Measurements from ENCODE around the gene ZNF438.

ZNF438 gene

DNA sequence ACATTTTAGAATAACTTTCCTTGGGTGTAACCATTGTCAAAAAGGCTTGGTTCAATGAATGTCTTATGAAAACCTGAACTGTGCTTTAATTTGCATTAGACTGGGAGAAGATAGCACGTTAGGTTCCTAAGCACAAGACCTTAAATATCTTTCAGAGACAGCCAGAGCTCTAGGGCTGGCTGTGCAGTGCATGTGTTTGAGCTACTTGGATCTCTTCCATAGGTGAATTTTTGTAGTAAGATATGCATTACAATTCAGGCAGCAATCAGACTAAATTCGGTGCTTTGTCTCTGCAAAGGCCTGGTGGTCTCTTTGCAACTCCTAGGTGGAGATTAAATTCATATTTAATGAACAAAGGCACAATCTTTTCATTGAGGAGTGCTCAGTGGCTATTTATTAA lies 192.0 kb downstream of the ZNF438 start:
- no peak for DNase-seq
- no peaks in the 10 kb centered on the region for H3K36me3 ChIP-seq
- no peaks in the 10 kb centered on the region for H3K9me3 ChIP-seq
- no peak overlapping the region for H3K4me3 ChIP-seq (ENCODE audit: low read depth, low read length)
- peaks cover 6% of the 10 kb centered on the region for H3K4me1 ChIP-seq
- TF ChIP-seq, protein P1, sequence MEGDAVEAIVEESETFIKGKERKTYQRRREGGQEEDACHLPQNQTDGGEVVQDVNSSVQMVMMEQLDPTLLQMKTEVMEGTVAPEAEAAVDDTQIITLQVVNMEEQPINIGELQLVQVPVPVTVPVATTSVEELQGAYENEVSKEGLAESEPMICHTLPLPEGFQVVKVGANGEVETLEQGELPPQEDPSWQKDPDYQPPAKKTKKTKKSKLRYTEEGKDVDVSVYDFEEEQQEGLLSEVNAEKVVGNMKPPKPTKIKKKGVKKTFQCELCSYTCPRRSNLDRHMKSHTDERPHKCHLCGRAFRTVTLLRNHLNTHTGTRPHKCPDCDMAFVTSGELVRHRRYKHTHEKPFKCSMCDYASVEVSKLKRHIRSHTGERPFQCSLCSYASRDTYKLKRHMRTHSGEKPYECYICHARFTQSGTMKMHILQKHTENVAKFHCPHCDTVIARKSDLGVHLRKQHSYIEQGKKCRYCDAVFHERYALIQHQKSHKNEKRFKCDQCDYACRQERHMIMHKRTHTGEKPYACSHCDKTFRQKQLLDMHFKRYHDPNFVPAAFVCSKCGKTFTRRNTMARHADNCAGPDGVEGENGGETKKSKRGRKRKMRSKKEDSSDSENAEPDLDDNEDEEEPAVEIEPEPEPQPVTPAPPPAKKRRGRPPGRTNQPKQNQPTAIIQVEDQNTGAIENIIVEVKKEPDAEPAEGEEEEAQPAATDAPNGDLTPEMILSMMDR (IDR thresholded peaks at IDR 0.05; ENCODE audit: low read depth, low read length) = no peak
- H3K27me3 ChIP-seq = no peaks in the 10 kb centered on the region

DNA sequence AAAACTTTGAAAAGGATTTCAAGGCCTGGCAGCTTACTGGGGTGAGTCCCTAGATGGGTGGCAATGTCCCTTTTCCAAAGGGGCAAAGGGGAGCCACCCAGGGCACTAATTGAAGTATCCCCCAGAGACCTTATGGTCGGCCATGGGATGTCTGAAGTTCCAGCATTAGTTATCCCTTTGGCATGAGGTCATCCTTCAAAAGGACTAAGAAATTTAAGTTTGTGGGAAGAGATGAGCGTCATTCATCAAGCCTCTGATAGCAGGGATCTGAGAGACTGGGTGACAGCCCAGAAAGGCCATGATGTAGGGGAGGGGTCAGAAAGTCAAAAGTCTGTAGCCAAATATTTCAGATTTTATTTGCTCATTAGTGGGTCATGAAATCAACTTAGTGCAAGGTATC lies 195.3 kb downstream of the ZNF438 start:
- peaks cover 14% of the 10 kb centered on the region for H3K4me1 ChIP-seq
- no peaks in the 10 kb centered on the region for H3K36me3 ChIP-seq
- no peak for DNase-seq
- no peaks in the 10 kb centered on the region for H3K27me3 ChIP-seq
- H3K4me3 ChIP-seq (ENCODE audit: low read depth, low read length) = no peak overlapping the region
- TF ChIP-seq, protein P1 (IDR thresholded peaks at IDR 0.05; ENCODE audit: low read depth, low read length) = no peak
- H3K9me3 ChIP-seq = no peaks in the 10 kb centered on the region

- H3K4me1 ChIP-seq = peaks cover 14% of the 10 kb centered on the region
- no peak for DNase-seq
- H3K27me3 ChIP-seq = no peaks in the 10 kb centered on the region
- no peaks in the 10 kb centered on the region for H3K36me3 ChIP-seq
- TF ChIP-seq, protein P1 (IDR thresholded peaks at IDR 0.05; ENCODE audit: low read depth, low read length) = no peak
- no peak overlapping the region for H3K4me3 ChIP-seq (ENCODE audit: low read depth, low read length)
- no peaks in the 10 kb centered on the region for H3K9me3 ChIP-seq
These were observed 196.5 kb downstream of the ZNF438 start for GRCh38 chr10:30835146-30835545.

- peaks cover 14% of the 10 kb centered on the region for H3K4me1 ChIP-seq
- H3K9me3 ChIP-seq = no peaks in the 10 kb centered on the region
- H3K36me3 ChIP-seq = no peaks in the 10 kb centered on the region
- H3K4me3 ChIP-seq (ENCODE audit: low read depth, low read length) = no peak overlapping the region
- TF ChIP-seq, protein P1 (IDR thresholded peaks at IDR 0.05; ENCODE audit: low read depth, low read length) = no peak
- peak; percentile 23 for DNase-seq
- H3K27me3 ChIP-seq = no peaks in the 10 kb centered on the region
These were observed 197.0 kb downstream of the ZNF438 start for GRCh38 chr10:30834651-30835050.

GRCh38 chr10:30834153-30834552 lies 197.5 kb downstream of the ZNF438 start:
- no peak overlapping the region for H3K4me3 ChIP-seq (ENCODE audit: low read depth, low read length)
- no peaks in the 10 kb centered on the region for H3K9me3 ChIP-seq
- TF ChIP-seq, protein P1 (IDR thresholded peaks at IDR 0.05; ENCODE audit: low read depth, low read length) = no peak
- no peaks in the 10 kb centered on the region for H3K27me3 ChIP-seq
- no peaks in the 10 kb centered on the region for H3K36me3 ChIP-seq
- no peak for DNase-seq
- peaks cover 14% of the 10 kb centered on the region for H3K4me1 ChIP-seq

DNA sequence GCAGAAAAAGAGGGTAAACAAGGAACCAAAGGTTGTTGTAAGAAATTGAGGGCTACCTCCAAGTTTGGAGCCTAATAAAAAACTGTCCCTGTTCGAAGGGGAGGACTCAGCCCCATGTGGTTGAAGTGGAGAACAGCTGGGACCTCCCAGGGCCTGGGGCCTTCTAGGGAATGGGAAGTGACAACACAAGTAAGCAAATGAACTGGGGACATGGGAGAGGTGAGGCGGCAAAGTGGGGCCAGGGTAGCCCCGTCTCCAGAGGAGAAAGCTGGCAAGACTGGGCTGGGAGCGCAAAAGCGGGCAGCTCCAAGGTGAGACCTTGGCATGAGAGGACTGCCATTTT lies 198.1 kb downstream of the ZNF438 start:
- Histone ChIP-seq H3K4me1 (peaks cover 14% of the 10 kb centered on the region), H3K4me3 (ENCODE audit: low read depth, low read length) (no peak overlapping the region), H3K36me3 (no peaks in the 10 kb centered on the region), H3K27me3 (no peaks in the 10 kb centered on the region), H3K9me3 (no peaks in the 10 kb centered on the region)
- TF ChIP-seq, protein P1 (IDR thresholded peaks at IDR 0.05; ENCODE audit: low read depth, low read length) = no peak
- DNase-seq = no peak

All from BE2C (cell line).